GM23338 (cell line): Measurements from ENCODE around the gene RAB3IP. TPM values are rescaled to one million over a fixed set of nuclear protein-coding genes. Genes with fewer than 3 reads are reported as not detected.

Experiments used
- ATAC-seq: fragments of 200-7000 bp; cut with Tn5 transposase; 3 replicates; pipeline ENCODE4 v1.9.1; 2020
- DNase-seq: peaks from one replicate; pipeline ENCODE4 v3.0.0-alpha.2; 2015; ENCODE audit warnings: low spot score
- H2AFZ ChIP-seq: fragments of 200-600 bp; sonication (generic); 2 replicates; pipeline ENCODE4 v1.8.0; 2016; ENCODE audit warnings: antibody characterized with exemption, mild to moderate bottlenecking, moderate library complexity
- H3F3A ChIP-seq: fragments of 200-600 bp; sonication (generic); replicated peaks from 2 replicates; pipeline ENCODE4 v1.8.0; 2017; ENCODE audit warnings: antibody characterized with exemption, mixed run types, low read depth
- H3K27ac ChIP-seq: fragments of 200-600 bp; sonication (generic); 2 replicates; pipeline ENCODE4 v1.6.1; 2016; ENCODE audit warnings: low read depth
- H3K27me3 ChIP-seq: fragments of 200-600 bp; sonication (generic); 2 replicates; pipeline ENCODE4 v1.8.0; 2016; ENCODE audit warnings: mild to moderate bottlenecking, mixed run types, moderate library complexity; ENCODE audit not compliant: insufficient read depth
- H3K36me3 ChIP-seq: fragments of 200-600 bp; sonication (generic); 2 replicates; pipeline ENCODE4 v1.8.0; 2016; ENCODE audit warnings: mild to moderate bottlenecking; ENCODE audit not compliant: insufficient read depth
- H3K4me1 ChIP-seq: fragments of 200-600 bp; sonication (generic); 2 replicates; pipeline ENCODE4 v1.8.0; 2016; ENCODE audit warnings: mild to moderate bottlenecking, moderate library complexity; ENCODE audit not compliant: insufficient read depth
- H3K4me2 ChIP-seq: fragments of 200-600 bp; sonication (generic); 2 replicates; pipeline ENCODE4 v1.7.1; 2017; ENCODE audit warnings: mixed run types
- H3K4me3 ChIP-seq: fragments of 200-600 bp; sonication (generic); 2 replicates; pipeline ENCODE4 v1.6.1; 2016; ENCODE audit warnings: mixed run types
- H3K79me2 ChIP-seq: fragments of 200-600 bp; sonication (generic); replicated peaks from 2 replicates; pipeline ENCODE4 v1.8.0; 2017; ENCODE audit warnings: mild to moderate bottlenecking; ENCODE audit not compliant: insufficient read depth
- H3K9me2 ChIP-seq: fragments of 200-600 bp; sonication (generic); 2 replicates; pipeline ENCODE4 v1.8.0; 2017; ENCODE audit not compliant: insufficient read depth
- H4K20me1 ChIP-seq: fragments of 200-600 bp; sonication (generic); replicated peaks from 2 replicates; pipeline ENCODE4 v1.8.0; 2017; ENCODE audit warnings: mild to moderate bottlenecking; ENCODE audit not compliant: insufficient read depth
- H3K27ac Mint-ChIP-seq: 2 replicates; pipeline ENCODE4 v1.8.0; 2020; ENCODE audit warnings: inconsistent platforms, mild to moderate bottlenecking, moderate library complexity, mixed read lengths
- H3K27me3 Mint-ChIP-seq: 3 replicates; pipeline ENCODE4 v1.8.0; 2022; ENCODE audit warnings: low read depth, mild to moderate bottlenecking, moderate library complexity, mixed read lengths, inconsistent platforms; ENCODE audit not compliant: insufficient read depth, poor library complexity
- H3K36me3 Mint-ChIP-seq: 3 replicates; pipeline ENCODE4 v1.8.0; 2021; ENCODE audit warnings: low read depth, mild to moderate bottlenecking, inconsistent platforms, moderate library complexity, mixed read lengths
- H3K4me1 Mint-ChIP-seq: 3 replicates; pipeline ENCODE4 v1.8.0; 2020; ENCODE audit warnings: mild to moderate bottlenecking, inconsistent platforms, mixed read lengths
- H3K4me3 Mint-ChIP-seq: 3 replicates; pipeline ENCODE4 v1.8.0; 2021; ENCODE audit warnings: moderate library complexity, mild to moderate bottlenecking, inconsistent platforms, mixed read lengths
- H3K9me3 Mint-ChIP-seq: 3 replicates; pipeline ENCODE4 v1.8.0; 2020; ENCODE audit warnings: moderate library complexity, mild to moderate bottlenecking, inconsistent platforms, mixed read lengths
- CREB1 ChIP-seq: fragments of 250-450 bp; sonication (Bioruptor Pico); IDR thresholded peaks from 2 replicates; pipeline ENCODE4 v1.5.0; 2020; ENCODE audit warnings: low read depth, mild to moderate bottlenecking, moderate library complexity
- EZH2 ChIP-seq: fragments of 200-600 bp; sonication (generic); IDR thresholded peaks from one replicate; pipeline ENCODE4 v1.8.0; 2017; ENCODE audit warnings: antibody characterized with exemption, mild to moderate bottlenecking, low read depth; ENCODE audit not compliant: unreplicated experiment
- EZH2phosphoT487 ChIP-seq: fragments of 200-600 bp; sonication (generic); IDR thresholded peaks from one replicate; pipeline ENCODE4 v1.8.1; 2018; ENCODE audit warnings: antibody characterized with exemption; ENCODE audit not compliant: unreplicated experiment
- JUNB ChIP-seq: IDR thresholded peaks from one replicate; pipeline ENCODE4 v1.6.1; 2016; ENCODE audit warnings: antibody characterized with exemption; ENCODE audit not compliant: unreplicated experiment
- NANOG ChIP-seq: IDR thresholded peaks from 2 replicates; pipeline ENCODE4 v1.6.1; 2016; ENCODE audit warnings: antibody characterized with exemption, borderline replicate concordance
- POLR2AphosphoS5 ChIP-seq: IDR thresholded peaks from 2 replicates; pipeline ENCODE4 v1.6.1; 2016; ENCODE audit warnings: antibody characterized with exemption, low read depth
- STAT1 ChIP-seq: IDR thresholded peaks from one replicate; pipeline ENCODE4 v1.6.1; 2016; ENCODE audit warnings: antibody characterized with exemption; ENCODE audit not compliant: unreplicated experiment
- ZNF114 ChIP-seq: fragments of 250-450 bp; sonication (Bioruptor Pico); IDR thresholded peaks from 2 replicates; pipeline ENCODE4 v1.5.0; 2020; ENCODE audit warnings: mild to moderate bottlenecking, moderate library complexity
- ZNF331 ChIP-seq: fragments of 250-450 bp; sonication (Bioruptor Pico); IDR thresholded peaks from 2 replicates; pipeline ENCODE4 v1.5.0; 2020; ENCODE audit warnings: low read depth, mild to moderate bottlenecking, moderate library complexity
- polyA plus RNA-seq: library from polyadenylated mRNA; unstranded; fragments of >200 nt; fragmentation: Nextera tagmentation; extraction: Ambion mirVana; gene quantifications from 2 replicates; pipeline ENCODE4 v1.2.1, GENCODE V29; 2016
- total RNA-seq: library from RNA; depleted of rRNA; stranded (reverse); fragments of >200 nt; shearing (Covaris generic); gene quantifications from 2 replicates; pipeline ENCODE4 v1.2.3, GENCODE V29; 2014
- TF ChIP-seq, protein P1 (sequence below): fragments of 250-450 bp; sonication (Bioruptor Pico); IDR thresholded peaks from 2 replicates; pipeline ENCODE4 v1.5.0; 2020; ENCODE audit warnings: mild to moderate bottlenecking, moderate library complexity
- TF ChIP-seq, protein P2 (sequence below), 2 experiments: fragments of 200-600 bp in 1 of 2; sonication (generic) in 1 of 2; conservative IDR thresholded peaks; 2 replicates each; pipeline versions ENCODE4 v1.5.1 to v1.6.1; 2016 to 2017; ENCODE audit warnings: antibody characterized with exemption in 2 of 2, low read depth in 2 of 2, mild to moderate bottlenecking in 2 of 2, moderate library complexity in 1 of 2
- TF ChIP-seq, protein P3 (sequence below): IDR thresholded peaks from one replicate; pipeline ENCODE4 v1.6.1; 2018; ENCODE audit warnings: antibody characterized with exemption; ENCODE audit not compliant: unreplicated experiment
- TF ChIP-seq, protein P4 (sequence below): IDR thresholded peaks from 2 replicates; pipeline ENCODE4 v1.6.1; 2016; ENCODE audit warnings: antibody characterized with exemption

RAB3IP gene
- total and polyA plus RNA-seq, 2 experiments from 2014 or later = 48.6 TPM

DNA sequence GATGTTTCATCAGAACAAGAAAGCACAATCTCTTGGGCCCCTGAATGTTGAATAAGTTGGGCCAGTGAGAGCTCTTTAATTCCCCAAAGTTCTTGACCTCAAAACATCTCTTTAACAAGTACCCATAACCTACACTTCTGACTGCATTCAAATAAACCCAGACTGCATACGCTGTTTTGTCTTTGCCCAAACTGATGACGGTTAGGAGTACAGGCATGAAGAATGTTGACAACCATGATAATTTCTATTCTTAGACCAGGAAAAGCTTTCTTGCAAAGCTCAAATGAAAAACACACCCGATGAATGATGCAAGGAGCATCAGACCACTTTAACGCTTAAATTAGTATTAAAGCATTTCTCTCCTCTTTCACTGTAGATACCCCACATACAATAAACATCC is 11.7 kb upstream of the RAB3IP start:
- TF ChIP-seq, protein P1, sequence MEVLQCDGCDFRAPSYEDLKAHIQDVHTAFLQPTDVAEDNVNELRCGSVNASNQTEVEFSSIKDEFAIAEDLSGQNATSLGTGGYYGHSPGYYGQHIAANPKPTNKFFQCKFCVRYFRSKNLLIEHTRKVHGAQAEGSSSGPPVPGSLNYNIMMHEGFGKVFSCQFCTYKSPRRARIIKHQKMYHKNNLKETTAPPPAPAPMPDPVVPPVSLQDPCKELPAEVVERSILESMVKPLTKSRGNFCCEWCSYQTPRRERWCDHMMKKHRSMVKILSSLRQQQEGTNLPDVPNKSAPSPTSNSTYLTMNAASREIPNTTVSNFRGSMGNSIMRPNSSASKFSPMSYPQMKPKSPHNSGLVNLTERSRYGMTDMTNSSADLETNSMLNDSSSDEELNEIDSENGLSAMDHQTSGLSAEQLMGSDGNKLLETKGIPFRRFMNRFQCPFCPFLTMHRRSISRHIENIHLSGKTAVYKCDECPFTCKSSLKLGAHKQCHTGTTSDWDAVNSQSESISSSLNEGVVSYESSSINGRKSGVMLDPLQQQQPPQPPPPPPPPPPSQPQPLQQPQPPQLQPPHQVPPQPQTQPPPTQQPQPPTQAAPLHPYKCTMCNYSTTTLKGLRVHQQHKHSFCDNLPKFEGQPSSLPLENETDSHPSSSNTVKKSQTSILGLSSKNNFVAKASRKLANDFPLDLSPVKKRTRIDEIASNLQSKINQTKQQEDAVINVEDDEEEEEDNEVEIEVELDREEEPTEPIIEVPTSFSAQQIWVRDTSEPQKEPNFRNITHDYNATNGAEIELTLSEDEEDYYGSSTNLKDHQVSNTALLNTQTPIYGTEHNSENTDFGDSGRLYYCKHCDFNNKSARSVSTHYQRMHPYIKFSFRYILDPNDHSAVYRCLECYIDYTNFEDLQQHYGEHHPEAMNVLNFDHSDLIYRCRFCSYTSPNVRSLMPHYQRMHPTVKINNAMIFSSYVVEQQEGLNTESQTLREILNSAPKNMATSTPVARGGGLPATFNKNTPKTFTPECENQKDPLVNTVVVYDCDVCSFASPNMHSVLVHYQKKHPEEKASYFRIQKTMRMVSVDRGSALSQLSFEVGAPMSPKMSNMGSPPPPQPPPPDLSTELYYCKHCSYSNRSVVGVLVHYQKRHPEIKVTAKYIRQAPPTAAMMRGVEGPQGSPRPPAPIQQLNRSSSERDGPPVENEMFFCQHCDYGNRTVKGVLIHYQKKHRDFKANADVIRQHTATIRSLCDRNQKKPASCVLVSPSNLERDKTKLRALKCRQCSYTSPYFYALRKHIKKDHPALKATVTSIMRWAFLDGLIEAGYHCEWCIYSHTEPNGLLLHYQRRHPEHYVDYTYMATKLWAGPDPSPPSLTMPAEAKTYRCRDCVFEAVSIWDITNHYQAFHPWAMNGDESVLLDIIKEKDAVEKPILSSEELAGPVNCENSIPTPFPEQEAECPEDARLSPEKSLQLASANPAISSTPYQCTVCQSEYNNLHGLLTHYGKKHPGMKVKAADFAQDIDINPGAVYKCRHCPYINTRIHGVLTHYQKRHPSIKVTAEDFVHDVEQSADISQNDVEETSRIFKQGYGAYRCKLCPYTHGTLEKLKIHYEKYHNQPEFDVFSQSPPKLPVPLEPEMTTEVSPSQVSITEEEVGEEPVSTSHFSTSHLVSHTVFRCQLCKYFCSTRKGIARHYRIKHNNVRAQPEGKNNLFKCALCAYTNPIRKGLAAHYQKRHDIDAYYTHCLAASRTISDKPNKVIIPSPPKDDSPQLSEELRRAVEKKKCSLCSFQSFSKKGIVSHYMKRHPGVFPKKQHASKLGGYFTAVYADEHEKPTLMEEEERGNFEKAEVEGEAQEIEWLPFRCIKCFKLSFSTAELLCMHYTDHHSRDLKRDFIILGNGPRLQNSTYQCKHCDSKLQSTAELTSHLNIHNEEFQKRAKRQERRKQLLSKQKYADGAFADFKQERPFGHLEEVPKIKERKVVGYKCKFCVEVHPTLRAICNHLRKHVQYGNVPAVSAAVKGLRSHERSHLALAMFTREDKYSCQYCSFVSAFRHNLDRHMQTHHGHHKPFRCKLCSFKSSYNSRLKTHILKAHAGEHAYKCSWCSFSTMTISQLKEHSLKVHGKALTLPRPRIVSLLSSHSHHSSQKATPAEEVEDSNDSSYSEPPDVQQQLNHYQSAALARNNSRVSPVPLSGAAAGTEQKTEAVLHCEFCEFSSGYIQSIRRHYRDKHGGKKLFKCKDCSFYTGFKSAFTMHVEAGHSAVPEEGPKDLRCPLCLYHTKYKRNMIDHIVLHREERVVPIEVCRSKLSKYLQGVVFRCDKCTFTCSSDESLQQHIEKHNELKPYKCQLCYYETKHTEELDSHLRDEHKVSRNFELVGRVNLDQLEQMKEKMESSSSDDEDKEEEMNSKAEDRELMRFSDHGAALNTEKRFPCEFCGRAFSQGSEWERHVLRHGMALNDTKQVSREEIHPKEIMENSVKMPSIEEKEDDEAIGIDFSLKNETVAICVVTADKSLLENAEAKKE (CRISPR knock-in tag) = no peak
- no peak for TF ChIP-seq JUNB
- TF ChIP-seq, protein P2, sequence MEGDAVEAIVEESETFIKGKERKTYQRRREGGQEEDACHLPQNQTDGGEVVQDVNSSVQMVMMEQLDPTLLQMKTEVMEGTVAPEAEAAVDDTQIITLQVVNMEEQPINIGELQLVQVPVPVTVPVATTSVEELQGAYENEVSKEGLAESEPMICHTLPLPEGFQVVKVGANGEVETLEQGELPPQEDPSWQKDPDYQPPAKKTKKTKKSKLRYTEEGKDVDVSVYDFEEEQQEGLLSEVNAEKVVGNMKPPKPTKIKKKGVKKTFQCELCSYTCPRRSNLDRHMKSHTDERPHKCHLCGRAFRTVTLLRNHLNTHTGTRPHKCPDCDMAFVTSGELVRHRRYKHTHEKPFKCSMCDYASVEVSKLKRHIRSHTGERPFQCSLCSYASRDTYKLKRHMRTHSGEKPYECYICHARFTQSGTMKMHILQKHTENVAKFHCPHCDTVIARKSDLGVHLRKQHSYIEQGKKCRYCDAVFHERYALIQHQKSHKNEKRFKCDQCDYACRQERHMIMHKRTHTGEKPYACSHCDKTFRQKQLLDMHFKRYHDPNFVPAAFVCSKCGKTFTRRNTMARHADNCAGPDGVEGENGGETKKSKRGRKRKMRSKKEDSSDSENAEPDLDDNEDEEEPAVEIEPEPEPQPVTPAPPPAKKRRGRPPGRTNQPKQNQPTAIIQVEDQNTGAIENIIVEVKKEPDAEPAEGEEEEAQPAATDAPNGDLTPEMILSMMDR (conservative IDR thresholded peaks at IDR 0.05; ENCODE audit: low read depth in 2 of 2) = no peak
- no peak for TF ChIP-seq ZNF114 (CRISPR knock-in tag)
- TF ChIP-seq, protein P3, sequence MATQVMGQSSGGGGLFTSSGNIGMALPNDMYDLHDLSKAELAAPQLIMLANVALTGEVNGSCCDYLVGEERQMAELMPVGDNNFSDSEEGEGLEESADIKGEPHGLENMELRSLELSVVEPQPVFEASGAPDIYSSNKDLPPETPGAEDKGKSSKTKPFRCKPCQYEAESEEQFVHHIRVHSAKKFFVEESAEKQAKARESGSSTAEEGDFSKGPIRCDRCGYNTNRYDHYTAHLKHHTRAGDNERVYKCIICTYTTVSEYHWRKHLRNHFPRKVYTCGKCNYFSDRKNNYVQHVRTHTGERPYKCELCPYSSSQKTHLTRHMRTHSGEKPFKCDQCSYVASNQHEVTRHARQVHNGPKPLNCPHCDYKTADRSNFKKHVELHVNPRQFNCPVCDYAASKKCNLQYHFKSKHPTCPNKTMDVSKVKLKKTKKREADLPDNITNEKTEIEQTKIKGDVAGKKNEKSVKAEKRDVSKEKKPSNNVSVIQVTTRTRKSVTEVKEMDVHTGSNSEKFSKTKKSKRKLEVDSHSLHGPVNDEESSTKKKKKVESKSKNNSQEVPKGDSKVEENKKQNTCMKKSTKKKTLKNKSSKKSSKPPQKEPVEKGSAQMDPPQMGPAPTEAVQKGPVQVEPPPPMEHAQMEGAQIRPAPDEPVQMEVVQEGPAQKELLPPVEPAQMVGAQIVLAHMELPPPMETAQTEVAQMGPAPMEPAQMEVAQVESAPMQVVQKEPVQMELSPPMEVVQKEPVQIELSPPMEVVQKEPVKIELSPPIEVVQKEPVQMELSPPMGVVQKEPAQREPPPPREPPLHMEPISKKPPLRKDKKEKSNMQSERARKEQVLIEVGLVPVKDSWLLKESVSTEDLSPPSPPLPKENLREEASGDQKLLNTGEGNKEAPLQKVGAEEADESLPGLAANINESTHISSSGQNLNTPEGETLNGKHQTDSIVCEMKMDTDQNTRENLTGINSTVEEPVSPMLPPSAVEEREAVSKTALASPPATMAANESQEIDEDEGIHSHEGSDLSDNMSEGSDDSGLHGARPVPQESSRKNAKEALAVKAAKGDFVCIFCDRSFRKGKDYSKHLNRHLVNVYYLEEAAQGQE = no peak
- TF ChIP-seq, protein P4, sequence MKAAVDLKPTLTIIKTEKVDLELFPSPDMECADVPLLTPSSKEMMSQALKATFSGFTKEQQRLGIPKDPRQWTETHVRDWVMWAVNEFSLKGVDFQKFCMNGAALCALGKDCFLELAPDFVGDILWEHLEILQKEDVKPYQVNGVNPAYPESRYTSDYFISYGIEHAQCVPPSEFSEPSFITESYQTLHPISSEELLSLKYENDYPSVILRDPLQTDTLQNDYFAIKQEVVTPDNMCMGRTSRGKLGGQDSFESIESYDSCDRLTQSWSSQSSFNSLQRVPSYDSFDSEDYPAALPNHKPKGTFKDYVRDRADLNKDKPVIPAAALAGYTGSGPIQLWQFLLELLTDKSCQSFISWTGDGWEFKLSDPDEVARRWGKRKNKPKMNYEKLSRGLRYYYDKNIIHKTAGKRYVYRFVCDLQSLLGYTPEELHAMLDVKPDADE = no peak
- no peak for TF ChIP-seq STAT1
- no peak for TF ChIP-seq CREB1 (CRISPR knock-in tag)
- no peak for TF ChIP-seq EZH2
- no peak for TF ChIP-seq NANOG
- no peak for TF ChIP-seq ZNF331 (CRISPR knock-in tag)
- TF ChIP-seq POLR2AphosphoS5 = no peak
- TF ChIP-seq EZH2phosphoT487 = no peak
- Mint-ChIP-seq H3K4me1 (no peaks in the 10 kb centered on the region), H3K4me3 (no peak overlapping the region), H3K36me3 (no peaks in the 10 kb centered on the region), H3K27me3 (peaks cover 2% of the 10 kb centered on the region), H3K9me3 (no peaks in the 10 kb centered on the region), H3K27ac (no peak overlapping the region)
- H3K27ac ChIP-seq = no peak overlapping the region
- DNase-seq = no peak
- H4K20me1 ChIP-seq = no peaks in the 10 kb centered on the region
- H3K36me3 ChIP-seq = no peaks in the 10 kb centered on the region
- H2AFZ ChIP-seq = peak overlapping the region; percentile 83
- no peaks in the 10 kb centered on the region for H3K4me1 ChIP-seq
- H3K27me3 ChIP-seq = no peaks in the 10 kb centered on the region
- H3K79me2 ChIP-seq = no peaks in the 10 kb centered on the region
- H3K4me3 ChIP-seq = no peak overlapping the region
- H3K9me2 ChIP-seq = no peaks in the 10 kb centered on the region
- H3F3A ChIP-seq = no peaks in the 10 kb centered on the region
- ATAC-seq = no peak
- no peak overlapping the region for H3K4me2 ChIP-seq
